Lower leg skin (tissue), 4 donors: ENCODE results near the gene RESP18. TPM values are rescaled to one million over a fixed set of nuclear protein-coding genes. Genes with fewer than 3 reads are reported as not detected.
A peak's percentile ranks its signal among the peaks of the same experiment; 100 is the strongest.

ENCODE experiments used
- DNase-seq, 2 donors: peaks; one replicate each; pipeline ENCODE4 v3.0.0-alpha.2; 2019; ENCODE audit warnings: low spot score in 2 of 2
- H3K4me3 ChIP-seq: fragments of 200-600 bp; sonication (generic); 2 replicates; pipeline ENCODE4 v1.5.1; 2017; ENCODE audit warnings: mild to moderate bottlenecking, low read depth; ENCODE audit not compliant: poor library complexity, severe bottlenecking
- POLR2A ChIP-seq, 2 donors: fragments of 450-650 bp; IDR thresholded peaks; one replicate each; pipeline ENCODE4 v1.6.1; 2016 to 2017; ENCODE audit warnings: antibody characterized with exemption in 2 of 2, mild to moderate bottlenecking in 1 of 2, moderate library complexity in 1 of 2
- WGBS, 2 donors: methylation state at CpG; one replicate each; pipeline ENCODE4 v1.1.5; 2018; 5-methylcytosine and 5-hydroxymethylcytosine counted together
- intact Hi-C: fragments of 100-400 bp; cut with DNase I; formaldehyde crosslinking; loops from one replicate; pipeline ENCODE4 v1.15.0; 2023; ENCODE audit warnings: low total_unique reads
- total RNA-seq, 4 donors: library from RNA; depleted of rRNA; stranded (reverse); fragments of >200 nt; gene quantifications; one replicate each; pipeline ENCODE4 v1.1.0, GENCODE V29; 2016
- TF ChIP-seq, protein P1 (sequence below), 3 donors: fragments of 450-650 bp; IDR thresholded peaks; one replicate each; pipeline ENCODE4 v1.5.1; 2016; ENCODE audit warnings: antibody characterized with exemption in 3 of 3, mild to moderate bottlenecking in 3 of 3, moderate library complexity in 2 of 3

The RESP18 gene
- total RNA-seq, 4 donors from 2014 or later: not detected

DNA sequence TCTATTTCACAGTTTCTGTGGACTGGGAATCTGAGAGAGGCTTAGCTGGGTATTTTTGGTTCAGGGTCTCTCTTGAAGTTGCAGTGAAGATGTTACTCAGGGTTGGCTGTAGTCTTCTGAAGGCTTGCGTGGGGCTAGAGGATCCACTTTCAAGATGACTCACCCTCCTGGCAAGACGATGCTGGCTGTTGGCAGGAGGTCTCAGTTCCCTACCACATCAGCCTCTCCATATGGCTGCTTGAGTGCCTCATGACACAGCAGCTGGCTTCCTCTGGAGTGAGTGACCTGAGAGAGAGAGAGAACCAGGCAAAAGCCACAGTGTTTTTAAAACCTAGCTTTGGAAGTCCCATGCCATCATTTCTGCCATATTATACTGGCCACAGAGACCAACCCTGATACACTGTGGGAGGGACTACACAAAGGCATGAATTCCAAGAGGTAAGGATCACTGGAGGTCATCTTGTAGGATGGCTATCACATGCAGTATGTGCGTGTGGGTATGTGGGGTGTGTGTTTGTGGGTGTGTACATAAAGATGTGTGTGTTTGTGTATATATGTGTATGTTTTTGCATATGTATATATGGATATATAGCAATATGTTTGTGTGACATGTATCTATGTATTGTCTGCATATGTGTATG lies 30.1 kb upstream of the RESP18 start:
- TF ChIP-seq POLR2A (IDR thresholded peaks at IDR 0.05): no peak
- TF ChIP-seq, protein P1, sequence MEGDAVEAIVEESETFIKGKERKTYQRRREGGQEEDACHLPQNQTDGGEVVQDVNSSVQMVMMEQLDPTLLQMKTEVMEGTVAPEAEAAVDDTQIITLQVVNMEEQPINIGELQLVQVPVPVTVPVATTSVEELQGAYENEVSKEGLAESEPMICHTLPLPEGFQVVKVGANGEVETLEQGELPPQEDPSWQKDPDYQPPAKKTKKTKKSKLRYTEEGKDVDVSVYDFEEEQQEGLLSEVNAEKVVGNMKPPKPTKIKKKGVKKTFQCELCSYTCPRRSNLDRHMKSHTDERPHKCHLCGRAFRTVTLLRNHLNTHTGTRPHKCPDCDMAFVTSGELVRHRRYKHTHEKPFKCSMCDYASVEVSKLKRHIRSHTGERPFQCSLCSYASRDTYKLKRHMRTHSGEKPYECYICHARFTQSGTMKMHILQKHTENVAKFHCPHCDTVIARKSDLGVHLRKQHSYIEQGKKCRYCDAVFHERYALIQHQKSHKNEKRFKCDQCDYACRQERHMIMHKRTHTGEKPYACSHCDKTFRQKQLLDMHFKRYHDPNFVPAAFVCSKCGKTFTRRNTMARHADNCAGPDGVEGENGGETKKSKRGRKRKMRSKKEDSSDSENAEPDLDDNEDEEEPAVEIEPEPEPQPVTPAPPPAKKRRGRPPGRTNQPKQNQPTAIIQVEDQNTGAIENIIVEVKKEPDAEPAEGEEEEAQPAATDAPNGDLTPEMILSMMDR (IDR thresholded peaks at IDR 0.05): no peak
- DNase-seq: peak in 1 of 2 donors; percentile 66
- 30 to 31% methylated on average over 3 of the region's 3 CpGs for WGBS, 2 donors
- intact Hi-C loops: no loop called here
- H3K4me3 ChIP-seq: no peak overlapping the region

DNA sequence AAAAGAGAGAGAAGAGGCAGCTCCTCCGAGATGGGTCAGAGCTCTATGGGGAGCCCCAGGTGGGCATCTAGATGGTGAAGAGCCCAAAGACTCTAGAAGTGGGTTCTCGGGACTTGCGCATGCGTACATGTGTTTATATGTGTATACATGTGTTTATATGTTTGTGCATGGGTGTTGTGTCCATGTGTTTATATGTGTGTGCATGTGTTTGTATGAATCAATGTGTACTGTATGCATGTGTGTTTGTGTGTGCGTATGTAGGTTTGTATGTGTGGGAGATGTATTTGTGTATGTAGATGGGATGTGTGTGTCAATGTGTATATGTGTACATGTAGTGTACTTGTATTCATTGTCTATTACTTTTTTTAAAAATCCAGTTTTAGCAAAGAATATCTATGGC lies 29.5 kb upstream of the RESP18 start:
- no peak for DNase-seq
- intact Hi-C loops: no loop called here
- H3K4me3 ChIP-seq: no peak overlapping the region
- 95 to 98% methylated on average over 5 of the region's 5 CpGs for WGBS, 2 donors
- no peak for TF ChIP-seq POLR2A (IDR thresholded peaks at IDR 0.05)
- TF ChIP-seq, protein P1 (IDR thresholded peaks at IDR 0.05): no peak

DNA sequence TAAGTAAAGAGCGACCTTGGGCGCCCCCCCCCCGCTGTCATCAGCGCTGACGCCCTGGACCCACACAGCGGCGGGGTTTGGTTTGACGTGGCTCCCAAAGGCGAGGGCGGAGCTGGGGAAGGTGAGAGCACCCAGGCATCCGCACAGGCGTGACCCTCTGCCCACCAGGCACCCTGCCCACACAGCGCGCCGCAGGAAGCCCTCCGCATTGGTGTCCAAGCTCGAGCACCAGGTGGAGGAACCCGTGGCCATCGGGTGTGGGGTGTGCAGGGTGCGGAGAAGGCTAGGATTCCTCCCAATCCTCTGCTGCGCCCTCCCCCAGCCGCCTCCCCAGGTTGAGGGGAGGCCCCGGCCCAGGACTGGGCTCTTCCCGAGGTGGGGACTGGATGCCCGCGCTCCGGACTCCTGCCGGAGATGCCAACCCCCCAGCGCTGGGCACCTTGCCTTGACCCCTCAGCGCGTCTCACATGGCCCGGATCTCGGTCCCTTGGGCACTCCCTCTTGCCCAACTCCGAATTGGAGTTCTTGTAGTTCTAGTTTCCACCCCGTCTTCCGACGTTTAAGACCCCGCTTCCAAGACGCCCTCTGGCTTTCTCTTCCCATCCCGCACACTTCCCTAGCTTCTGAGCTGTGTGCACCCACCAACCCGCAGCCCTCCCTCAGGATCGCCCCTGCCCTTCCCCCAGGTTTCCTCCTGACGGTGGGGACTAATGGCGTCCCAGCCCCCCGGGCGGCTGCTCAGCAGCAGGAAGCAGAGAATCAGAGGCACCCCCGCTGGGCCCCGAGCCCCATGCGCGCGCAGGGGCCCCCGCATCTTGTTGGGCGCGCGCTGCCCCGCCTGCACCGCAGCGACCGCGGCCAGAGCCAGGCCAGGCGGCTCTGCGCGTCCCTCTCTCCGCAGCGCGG lies 25.9 kb upstream of the RESP18 start:
- no peak overlapping the region for H3K4me3 ChIP-seq
- no peak for DNase-seq

DNA sequence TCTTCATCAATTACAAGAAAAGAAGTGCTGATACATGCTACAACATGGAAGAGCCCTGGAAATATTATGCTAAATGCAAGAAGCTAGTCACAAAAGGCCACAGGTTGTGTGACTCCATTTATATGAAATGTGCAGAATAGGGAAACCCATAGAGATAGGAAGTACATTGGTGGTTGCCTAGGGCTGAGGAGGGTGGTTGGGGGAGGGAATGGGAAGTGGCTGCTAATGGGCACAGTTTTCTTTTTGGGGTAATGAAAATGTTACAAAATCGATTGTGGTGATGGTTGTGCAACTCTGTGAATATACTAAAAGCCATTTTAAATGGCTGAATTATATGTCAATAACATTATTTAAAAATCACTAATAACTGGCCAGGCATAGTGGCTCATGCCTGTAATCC lies 24.3 kb upstream of the RESP18 start:
- intact Hi-C loops: loop anchor here (5.0 kb wide), 1 partner anchor 625 kb away; no protein-coding TSS in a partner anchor
- WGBS, 2 donors: 48 to 59% methylated on average over 1 of the region's 1 CpG
- H3K4me3 ChIP-seq: no peak overlapping the region
- no peak for TF ChIP-seq POLR2A (IDR thresholded peaks at IDR 0.05)
- TF ChIP-seq, protein P1 (IDR thresholded peaks at IDR 0.05): no peak
- no peak for DNase-seq

More for the DNA sequence above, 25.9 kb upstream of the RESP18 start:
- WGBS, 2 donors: 3% methylated on average over 47 to 63 of the region's 66 CpGs
- TF ChIP-seq, protein P1 (IDR thresholded peaks at IDR 0.05): no peak
- intact Hi-C loops: loop anchor here (5.0 kb wide), 1 partner anchor 624 kb away; no protein-coding TSS in a partner anchor

DNA sequence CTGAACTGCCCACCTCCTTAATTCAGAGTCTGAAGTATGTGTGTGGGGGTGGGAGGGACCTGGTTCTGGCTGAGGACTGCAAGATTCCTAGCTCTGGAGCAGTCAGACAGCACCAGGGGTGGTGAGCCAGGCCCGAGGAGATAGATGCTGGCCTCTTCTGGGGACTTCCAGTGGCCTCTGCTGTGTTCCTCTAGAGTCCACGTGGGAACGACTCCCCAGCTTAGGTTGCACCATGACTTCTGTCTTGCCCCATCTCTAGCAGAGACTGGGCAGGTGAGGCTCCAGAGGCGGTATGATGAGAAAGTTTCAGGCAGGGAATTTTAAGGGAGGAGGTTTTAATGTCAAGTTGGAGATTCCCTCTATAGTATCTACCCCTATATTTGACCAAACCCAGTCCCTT lies 22.0 kb upstream of the RESP18 start:
- intact Hi-C loops: no loop called here
- WGBS, 2 donors: 64 to 78% methylated on average over 4 of the region's 4 CpGs
- no peak for DNase-seq
- H3K4me3 ChIP-seq: no peak overlapping the region
- no peak for TF ChIP-seq POLR2A (IDR thresholded peaks at IDR 0.05)
- TF ChIP-seq, protein P1 (IDR thresholded peaks at IDR 0.05): no peak
